SK-N-MC (cell line): ENCODE results near the gene LUC7L3.

Experiments used
- EZH2 ChIP-seq: fragments of 200-600 bp; sonication (generic); IDR thresholded peaks from one replicate; pipeline ENCODE4 v1.6.1; 2017; ENCODE audit warnings: antibody characterized with exemption
- POLR2AphosphoS5 ChIP-seq: IDR thresholded peaks from 2 replicates; pipeline ENCODE4 v1.6.1; 2012; ENCODE audit warnings: mild to moderate bottlenecking, low read depth, low read length, borderline replicate concordance

GRCh38 chr17:50737118-50737698 lies 17.8 kb downstream of the LUC7L3 start:
- TF ChIP-seq EZH2 (no peak), POLR2AphosphoS5 (no peak)
